GM19455 (cell line): Measurements from ENCODE around the gene MINDY4.

Experiments used
- ATAC-seq: cut with Tn5 transposase; IDR thresholded peaks from one replicate; pipeline ENCODE4 v1.9.1; 2021; ENCODE audit not compliant: unreplicated experiment

The MINDY4 gene

GRCh38 chr7:30873207-30873606 lies 102.0 kb downstream of the MINDY4 start:
- ATAC-seq = no peak

GRCh38 chr7:30873656-30874055 lies 102.4 kb downstream of the MINDY4 start:
- no peak for ATAC-seq

GRCh38 chr7:30874656-30875302 lies 103.6 kb downstream of the MINDY4 start:
- no peak for ATAC-seq

- no peak for ATAC-seq
These were observed 106.0 kb downstream of the MINDY4 start for GRCh38 chr7:30877015-30877769.

GRCh38 chr7:30877993-30878392 lies 106.8 kb downstream of the MINDY4 start:
- ATAC-seq = no peak

- no peak for ATAC-seq
These were observed 108.2 kb downstream of the MINDY4 start for GRCh38 chr7:30879139-30880124.

GRCh38 chr7:30880125-30880720 lies 109.0 kb downstream of the MINDY4 start:
- ATAC-seq = no peak

GRCh38 chr7:30880941-30881340 lies 109.7 kb downstream of the MINDY4 start:
- ATAC-seq = no peak

GRCh38 chr7:30881448-30881847 lies 110.2 kb downstream of the MINDY4 start:
- no peak for ATAC-seq

GRCh38 chr7:30884881-30885280 lies 113.7 kb downstream of the MINDY4 start:
- no peak for ATAC-seq

- ATAC-seq = no peak
These were observed 115.4 kb downstream of the MINDY4 start for GRCh38 chr7:30886608-30887011.

GRCh38 chr7:30887464-30887872 lies 116.3 kb downstream of the MINDY4 start:
- no peak for ATAC-seq

- no peak for ATAC-seq
These were observed 117.5 kb downstream of the MINDY4 start for GRCh38 chr7:30888747-30889146.

GRCh38 chr7:30890226-30890625 lies 119.0 kb downstream of the MINDY4 start:
- no peak for ATAC-seq

GRCh38 chr7:30893357-30893756 lies 122.1 kb downstream of the MINDY4 start:
- ATAC-seq = no peak

- ATAC-seq = no peak
These were observed 122.8 kb downstream of the MINDY4 start for GRCh38 chr7:30894009-30894408.

- no peak for ATAC-seq
These were observed 123.8 kb downstream of the MINDY4 start for GRCh38 chr7:30894866-30895605.

GRCh38 chr7:30896036-30896435 lies 124.8 kb downstream of the MINDY4 start:
- no peak for ATAC-seq

GRCh38 chr7:30896783-30897637 lies 125.8 kb downstream of the MINDY4 start:
- ATAC-seq = no peak
